ENCODE results near the gene NOXA1.

DNA sequence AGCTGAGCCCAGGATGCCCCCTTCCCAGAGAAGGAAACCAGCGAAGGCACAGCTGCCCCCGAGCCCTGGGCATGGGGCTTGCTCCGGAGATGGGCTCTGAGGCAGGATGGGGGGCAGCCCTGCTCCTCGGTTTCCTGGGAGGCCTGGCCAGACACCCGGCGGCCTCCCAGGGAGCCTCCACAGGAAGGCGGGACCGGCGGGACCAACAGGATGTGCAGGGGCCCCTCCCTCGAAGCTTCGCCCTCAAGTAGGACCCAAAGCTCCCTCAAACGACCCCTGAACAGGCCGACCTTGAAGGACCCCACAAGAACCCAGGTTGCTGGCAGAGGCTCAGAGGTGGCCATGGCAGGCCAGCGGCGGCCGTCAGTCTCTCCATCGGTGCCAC, 11.9 kb upstream of the NOXA1 start:
- TF ChIP-seq, protein P1, sequence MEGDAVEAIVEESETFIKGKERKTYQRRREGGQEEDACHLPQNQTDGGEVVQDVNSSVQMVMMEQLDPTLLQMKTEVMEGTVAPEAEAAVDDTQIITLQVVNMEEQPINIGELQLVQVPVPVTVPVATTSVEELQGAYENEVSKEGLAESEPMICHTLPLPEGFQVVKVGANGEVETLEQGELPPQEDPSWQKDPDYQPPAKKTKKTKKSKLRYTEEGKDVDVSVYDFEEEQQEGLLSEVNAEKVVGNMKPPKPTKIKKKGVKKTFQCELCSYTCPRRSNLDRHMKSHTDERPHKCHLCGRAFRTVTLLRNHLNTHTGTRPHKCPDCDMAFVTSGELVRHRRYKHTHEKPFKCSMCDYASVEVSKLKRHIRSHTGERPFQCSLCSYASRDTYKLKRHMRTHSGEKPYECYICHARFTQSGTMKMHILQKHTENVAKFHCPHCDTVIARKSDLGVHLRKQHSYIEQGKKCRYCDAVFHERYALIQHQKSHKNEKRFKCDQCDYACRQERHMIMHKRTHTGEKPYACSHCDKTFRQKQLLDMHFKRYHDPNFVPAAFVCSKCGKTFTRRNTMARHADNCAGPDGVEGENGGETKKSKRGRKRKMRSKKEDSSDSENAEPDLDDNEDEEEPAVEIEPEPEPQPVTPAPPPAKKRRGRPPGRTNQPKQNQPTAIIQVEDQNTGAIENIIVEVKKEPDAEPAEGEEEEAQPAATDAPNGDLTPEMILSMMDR (IDR thresholded peaks at IDR 0.05) = no peak
- TF ChIP-seq POLR2A (IDR thresholded peaks at IDR 0.05) = no peak

All from right lobe of liver (tissue), 4 donors.